Adrenal gland (tissue), 5 donors: ENCODE data around the gene CYP24A1.

ENCODE experiments used
- POLR2A ChIP-seq, 2 donors: fragments of 450-650 bp; IDR thresholded peaks; one replicate each; pipeline ENCODE4 v1.6.1; 2017; ENCODE audit warnings: antibody characterized with exemption in 2 of 2, mild to moderate bottlenecking in 2 of 2, moderate library complexity in 1 of 2
- TF ChIP-seq, protein P1 (sequence below), 6 experiments: fragments of 450-650 bp in 4 of 6; fragments of 200-600 bp in 2 of 6; sonication (generic) in 1 of 6; IDR thresholded peaks; 1 replicate in 5 of 6; 2 replicates in 1 of 6; pipeline versions ENCODE4 v1.5.1 to v1.8.0; 2016 to 2021; ENCODE audit warnings: antibody characterized with exemption in 6 of 6, mild to moderate bottlenecking in 2 of 6, moderate library complexity in 1 of 6
- donor health status: DM: no; HTN: no; CAD: no.

DNA sequence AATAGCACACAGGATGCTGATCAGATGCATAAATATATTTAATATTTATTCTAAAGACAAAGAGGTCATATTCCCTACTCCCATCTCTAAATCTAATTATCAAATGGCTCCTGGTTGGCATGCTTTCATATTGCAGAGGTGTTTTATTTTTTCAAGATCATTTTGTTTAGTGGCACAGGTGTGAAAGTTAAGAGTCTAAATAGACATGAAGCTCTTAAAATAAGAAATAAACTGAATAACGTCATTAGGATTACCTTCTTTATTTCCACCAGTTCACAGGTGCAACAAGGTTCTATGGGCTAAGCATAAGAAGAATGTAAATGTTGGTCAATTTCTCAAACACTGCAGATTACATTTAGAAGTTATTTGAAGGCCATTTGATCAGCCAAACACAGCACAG, 7.1 kb upstream of the CYP24A1 start:
- TF ChIP-seq POLR2A (IDR thresholded peaks at IDR 0.05) = no peak
- TF ChIP-seq, protein P1, sequence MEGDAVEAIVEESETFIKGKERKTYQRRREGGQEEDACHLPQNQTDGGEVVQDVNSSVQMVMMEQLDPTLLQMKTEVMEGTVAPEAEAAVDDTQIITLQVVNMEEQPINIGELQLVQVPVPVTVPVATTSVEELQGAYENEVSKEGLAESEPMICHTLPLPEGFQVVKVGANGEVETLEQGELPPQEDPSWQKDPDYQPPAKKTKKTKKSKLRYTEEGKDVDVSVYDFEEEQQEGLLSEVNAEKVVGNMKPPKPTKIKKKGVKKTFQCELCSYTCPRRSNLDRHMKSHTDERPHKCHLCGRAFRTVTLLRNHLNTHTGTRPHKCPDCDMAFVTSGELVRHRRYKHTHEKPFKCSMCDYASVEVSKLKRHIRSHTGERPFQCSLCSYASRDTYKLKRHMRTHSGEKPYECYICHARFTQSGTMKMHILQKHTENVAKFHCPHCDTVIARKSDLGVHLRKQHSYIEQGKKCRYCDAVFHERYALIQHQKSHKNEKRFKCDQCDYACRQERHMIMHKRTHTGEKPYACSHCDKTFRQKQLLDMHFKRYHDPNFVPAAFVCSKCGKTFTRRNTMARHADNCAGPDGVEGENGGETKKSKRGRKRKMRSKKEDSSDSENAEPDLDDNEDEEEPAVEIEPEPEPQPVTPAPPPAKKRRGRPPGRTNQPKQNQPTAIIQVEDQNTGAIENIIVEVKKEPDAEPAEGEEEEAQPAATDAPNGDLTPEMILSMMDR (IDR thresholded peaks at IDR 0.05) = no peak
